Left lung (tissue), 10 donors: ENCODE results near the gene PHF2. TPM values are rescaled to one million over a fixed set of nuclear protein-coding genes. Genes with fewer than 3 reads are reported as not detected.
"Not testable (repeated sequence)": the region's sequence is repeated elsewhere in the genome, so short reads cannot be mapped to it uniquely, and the experiment has no call there.

Experiments used
- ATAC-seq: fragments of 200-7000 bp; cut with Tn5 transposase; one replicate; pipeline ENCODE4 v1.9.1; 2020; ENCODE audit warnings: moderate library complexity
- DNase-seq, 4 donors: peaks; one replicate each; pipeline ENCODE4 v3.0.0-alpha.2; 2013 to 2020
- H3K27ac ChIP-seq, 2 donors: fragments of 200-600 bp; sonication (generic) in 1 of 2; one replicate each; pipeline versions ENCODE4 v1.5.0 to v1.8.0; 2020 to 2021
- H3K27me3 ChIP-seq, 2 donors: fragments of 200-600 bp; sonication (generic) in 1 of 2; one replicate each; pipeline versions ENCODE4 v1.5.0 to v1.8.0; 2020 to 2021
- H3K36me3 ChIP-seq, 2 donors: fragments of 200-600 bp; sonication (generic) in 1 of 2; one replicate each; pipeline versions ENCODE4 v1.5.0 to v1.8.0; 2020 to 2021
- H3K4me1 ChIP-seq, 2 donors: fragments of 200-600 bp; one replicate each; pipeline ENCODE4 v1.8.0; 2021
- H3K4me3 ChIP-seq, 2 donors: fragments of 200-600 bp; sonication (generic) in 1 of 2; one replicate each; pipeline versions ENCODE4 v1.5.0 to v1.8.0; 2020 to 2021; ENCODE audit warnings: mild to moderate bottlenecking in 1 of 2
- H3K9me3 ChIP-seq, 2 donors: fragments of 200-600 bp; sonication (generic) in 1 of 2; one replicate each; pipeline versions ENCODE4 v1.5.0 to v1.8.0; 2020 to 2021
- CTCF ChIP-seq, 2 donors: fragments of 200-600 bp; sonication (generic) in 1 of 2; IDR thresholded peaks; one replicate each; pipeline versions ENCODE4 v1.5.0 to v1.8.0; 2021; ENCODE audit warnings: antibody characterized with exemption in 2 of 2
- intact Hi-C, 2 donors: fragments of 100-400 bp; cut with DNase I; formaldehyde crosslinking; loops; one replicate each; pipeline versions ENCODE4 v1.11.2 to v1.14.2; 2022
- polyA plus RNA-seq, 6 donors: library from polyadenylated mRNA; unstranded; fragments of 120-200 nt; gene quantifications; one replicate each; pipeline ENCODE4 v1.2.1, GENCODE V29; 2013; ENCODE audit not compliant: insufficient read length in 6 of 6
- total RNA-seq, 2 donors: library from RNA; stranded (reverse); fragmentation: NEBNext Ultra II Directional; extraction: Animal tissue kit (Norgen Biotek cat#: 25700); gene quantifications; one replicate each; pipeline ENCODE4 v1.2.1, GENCODE V29; 2021
- donor health status: DM: no; HTN: yes; CAD: no.
- donor health status: DM: no; HTN: no; CAD: no.

Gene PHF2
- total and polyA plus RNA-seq, 8 donors = 29.1 to 53.7 (median 42.3) TPM

- DNase-seq = peak in 2 of 4 donors; percentile 28 to 62
- H3K4me1 ChIP-seq = no peaks in the 10 kb centered on the region
- H3K9me3 ChIP-seq = no peaks in the 10 kb centered on the region
- intact Hi-C loops = no loop called here
- no peak overlapping the region for H3K27ac ChIP-seq
- no peak for TF ChIP-seq CTCF (IDR thresholded peaks at IDR 0.05)
- no peaks in the 10 kb centered on the region for H3K27me3 ChIP-seq
- ATAC-seq = no peak
- no peak overlapping the region for H3K4me3 ChIP-seq
- H3K36me3 ChIP-seq = peaks cover 0 to 74% of the 10 kb centered on the region in 2 donors
Observed at GRCh38 chr9:93665637-93666438, 89.5 kb downstream of the PHF2 start.

DNA sequence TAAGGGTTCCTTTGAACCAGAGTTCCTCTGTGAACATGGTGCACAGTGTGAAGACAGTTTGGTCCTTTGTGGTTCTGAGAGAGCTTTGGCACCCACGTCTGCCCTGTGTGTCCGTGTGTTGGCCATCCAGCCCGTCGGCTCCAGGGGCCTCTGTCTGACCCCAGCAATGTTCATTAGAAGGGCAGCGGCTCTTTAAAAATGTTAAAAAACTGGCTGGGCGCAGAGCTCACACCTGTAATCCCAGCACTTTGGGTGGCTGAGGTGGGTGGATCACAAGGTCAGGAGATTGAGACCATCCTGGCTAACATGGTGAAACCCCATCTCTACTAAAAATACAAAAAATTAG is 90.0 kb downstream of the PHF2 start:
- H3K9me3 ChIP-seq, ATAC-seq, H3K27ac ChIP-seq, H3K4me3 ChIP-seq, intact Hi-C loops, H3K27me3 ChIP-seq, H3K4me1 ChIP-seq: not testable (repeated sequence)
- peaks cover 0 to 74% of the 10 kb centered on the region in 2 donors for H3K36me3 ChIP-seq
- DNase-seq = peak in 1 of 4 donors; percentile 12

GRCh38 chr9:93667006-93667405 is 90.6 kb downstream of the PHF2 start:
- H3K27ac ChIP-seq = no peak overlapping the region
- H3K9me3 ChIP-seq = no peaks in the 10 kb centered on the region
- no peak for TF ChIP-seq CTCF (IDR thresholded peaks at IDR 0.05)
- intact Hi-C loops = no loop called here
- no peaks in the 10 kb centered on the region for H3K27me3 ChIP-seq
- no peak for ATAC-seq
- DNase-seq = peak in 2 of 4 donors; percentile 18 to 70
- H3K36me3 ChIP-seq = peaks cover 0 to 74% of the 10 kb centered on the region in 2 donors
- H3K4me1 ChIP-seq = no peaks in the 10 kb centered on the region
- H3K4me3 ChIP-seq = no peak overlapping the region

DNA sequence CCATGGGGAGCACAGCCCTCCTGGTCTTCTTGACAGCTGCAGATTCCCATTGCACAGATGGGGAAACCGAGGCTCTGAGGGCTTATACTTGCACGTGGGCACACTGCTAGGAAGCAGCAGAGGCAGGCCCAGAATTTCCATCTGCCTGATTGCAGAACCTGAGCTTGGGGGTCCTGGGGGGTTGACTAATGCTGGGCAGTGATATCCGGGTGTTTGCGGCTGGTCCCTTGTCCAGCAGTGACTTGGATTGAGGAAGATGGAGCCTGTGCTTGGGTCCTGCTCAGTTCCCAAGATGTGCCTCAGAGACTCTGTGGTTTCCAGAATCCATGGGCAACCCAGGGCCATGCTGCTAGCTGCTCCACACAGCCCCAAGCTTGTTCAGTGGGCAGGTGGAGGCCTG is 91.2 kb downstream of the PHF2 start:
- H3K9me3 ChIP-seq = no peaks in the 10 kb centered on the region
- DNase-seq (peak in 1 of 4 donors; percentile 3), ATAC-seq (no peak)
- intact Hi-C loops = no loop called here
- H3K27ac ChIP-seq = no peak overlapping the region
- no peaks in the 10 kb centered on the region for H3K4me1 ChIP-seq
- TF ChIP-seq CTCF (IDR thresholded peaks at IDR 0.05) = no peak
- no peaks in the 10 kb centered on the region for H3K27me3 ChIP-seq
- peaks cover 0 to 68% of the 10 kb centered on the region in 2 donors for H3K36me3 ChIP-seq
- no peak overlapping the region for H3K4me3 ChIP-seq

DNA sequence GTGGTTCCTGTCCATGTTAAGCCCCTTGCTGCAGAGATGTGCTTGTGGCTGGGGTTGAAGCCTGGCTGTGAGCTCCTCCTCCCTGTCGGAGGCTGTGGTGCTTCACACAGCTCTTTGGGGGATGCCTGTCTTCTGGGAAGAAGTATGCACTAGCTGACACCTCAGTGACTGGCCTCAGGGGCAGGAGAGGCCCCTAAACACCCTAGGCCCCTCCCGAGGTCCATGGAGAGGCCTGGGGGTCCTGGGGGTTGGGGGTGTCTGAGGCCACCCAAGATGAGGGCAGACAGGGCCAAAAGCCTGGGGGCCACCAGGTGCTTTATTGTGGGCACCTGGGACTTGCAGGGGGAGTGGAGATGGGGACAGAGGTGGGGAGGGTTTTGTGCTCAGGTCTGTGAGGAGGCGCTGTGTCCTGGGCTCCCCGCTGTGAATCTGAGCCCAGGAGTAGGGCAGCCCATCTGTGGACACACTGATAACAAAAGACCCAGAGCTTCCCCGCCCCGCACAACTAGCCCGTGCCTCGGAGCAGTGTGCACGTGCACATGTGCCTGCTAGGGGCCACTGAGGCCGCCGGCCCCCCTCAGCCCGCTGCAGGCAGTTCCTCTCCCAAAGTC is 92.0 kb downstream of the PHF2 start:
- no peak for TF ChIP-seq CTCF (IDR thresholded peaks at IDR 0.05)
- H3K27ac ChIP-seq = no peak overlapping the region
- no peak overlapping the region for H3K4me3 ChIP-seq
- no peak for ATAC-seq
- H3K9me3 ChIP-seq = no peaks in the 10 kb centered on the region
- intact Hi-C loops = no loop called here
- no peaks in the 10 kb centered on the region for H3K4me1 ChIP-seq
- H3K27me3 ChIP-seq = no peaks in the 10 kb centered on the region
- H3K36me3 ChIP-seq = peaks cover 0 to 67% of the 10 kb centered on the region in 2 donors
- peak in 1 of 4 donors; percentile 61 for DNase-seq
